Ammon's horn (tissue), 1 donor: ENCODE data around the gene ENOX2.

Experiments
- DNase-seq: peaks from one replicate; pipeline ENCODE4 v3.0.0-alpha.2; 2016; ENCODE audit warnings: low spot score

ENOX2 gene

DNA sequence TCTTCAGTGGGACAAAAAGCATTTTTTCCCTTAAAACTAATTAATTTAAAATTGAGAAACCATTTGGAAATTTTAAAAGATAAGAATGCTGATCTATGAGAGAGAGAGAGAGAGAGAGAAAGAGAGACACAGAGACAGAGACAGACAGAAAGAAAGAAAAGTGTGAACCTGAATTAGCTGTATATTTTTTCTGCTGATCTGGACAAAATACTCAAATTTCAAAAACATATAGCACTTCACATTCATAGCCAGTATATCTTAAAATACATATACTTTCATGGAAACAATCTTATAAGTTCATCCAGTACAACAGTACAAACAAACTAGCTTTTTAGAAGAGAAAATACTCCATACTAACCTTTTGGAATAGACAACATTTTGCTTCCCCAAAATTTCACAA, 18.4 kb downstream of the ENOX2 start:
- no peak for DNase-seq

DNA sequence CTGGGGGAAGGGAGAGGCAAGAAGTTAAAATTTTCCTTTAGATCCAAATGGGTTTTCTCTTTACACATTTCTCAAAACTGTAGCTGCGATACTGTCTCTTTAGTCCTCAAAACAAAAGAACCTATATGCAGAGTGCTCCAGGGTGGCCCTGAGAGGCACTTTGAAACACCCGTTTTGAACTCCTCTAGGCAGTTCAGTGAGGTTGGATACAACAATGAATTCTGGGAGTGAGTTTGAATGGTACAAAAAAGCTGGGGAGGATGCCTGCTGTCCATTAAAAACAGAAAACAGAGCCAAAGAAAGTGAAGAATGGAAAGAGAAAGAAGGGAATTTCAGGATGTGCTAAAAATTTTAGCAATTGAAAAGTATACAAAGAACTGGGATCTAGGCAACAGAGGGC, 23.1 kb downstream of the ENOX2 start:
- no peak for DNase-seq

DNA sequence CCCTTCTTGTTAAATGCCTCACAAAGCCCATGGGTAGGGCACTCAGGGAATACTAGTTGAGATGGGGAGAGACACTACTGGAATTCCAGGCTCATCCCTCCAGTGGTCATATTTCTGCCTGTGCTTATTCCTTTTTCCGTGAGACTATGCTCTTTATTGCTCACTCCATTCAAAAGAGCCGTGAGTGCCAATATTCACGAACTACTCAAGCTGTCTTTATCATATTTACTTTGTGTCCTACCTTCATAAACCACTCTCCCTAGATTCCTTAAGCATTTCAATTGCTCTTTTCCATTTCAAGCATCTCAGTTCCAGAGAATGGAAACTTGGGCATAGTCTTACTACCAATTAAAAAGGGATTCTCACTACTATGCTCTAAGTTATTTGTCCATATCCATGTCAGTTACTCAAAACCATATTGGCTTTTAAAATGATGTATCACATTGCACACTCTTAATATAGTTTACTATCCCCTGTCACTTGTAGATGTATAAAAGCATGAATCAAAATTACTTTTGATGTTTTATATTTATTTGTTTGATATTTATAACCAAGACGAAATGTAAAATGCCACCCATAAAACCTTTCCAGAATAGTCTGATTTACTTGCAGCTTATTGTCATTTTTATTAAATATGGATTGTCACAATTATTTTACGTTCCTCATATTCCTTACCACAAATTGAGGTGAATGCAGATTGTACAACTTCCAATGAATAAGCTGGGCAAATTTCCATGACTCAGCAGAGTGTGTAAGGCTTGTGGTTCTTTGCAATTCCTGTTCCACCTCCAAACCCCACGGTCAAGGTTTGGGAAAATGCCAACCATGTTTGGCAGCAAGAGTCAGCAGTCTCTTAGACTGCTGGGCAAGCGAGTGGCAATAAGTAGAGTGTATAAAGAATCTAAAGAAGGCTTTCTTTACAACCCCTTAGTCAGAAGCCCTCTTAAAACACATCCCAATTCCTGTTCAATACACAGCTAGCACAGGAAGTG, 24.4 kb downstream of the ENOX2 start:
- peak; percentile 54 for DNase-seq

DNA sequence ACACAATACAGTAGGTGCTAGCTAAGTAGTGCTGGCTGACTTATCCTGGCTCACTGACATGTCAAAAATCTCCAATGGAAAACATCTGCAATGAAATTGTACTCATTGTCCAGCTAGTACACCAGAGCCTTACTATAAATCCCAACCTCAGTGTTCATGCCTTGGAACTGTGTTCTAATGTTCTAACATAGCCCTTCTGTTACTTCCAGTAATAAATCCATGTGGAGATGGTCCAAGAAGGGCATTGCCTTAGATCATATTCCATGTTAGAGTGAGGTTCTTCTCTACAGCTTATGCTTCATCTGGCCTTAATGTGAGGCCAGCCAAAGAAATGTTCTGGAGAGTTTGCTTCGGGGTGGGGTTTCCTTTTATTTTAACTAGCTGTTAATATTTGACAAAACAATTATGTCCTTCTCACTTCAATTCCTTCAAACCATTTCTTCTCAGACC, 25.1 kb downstream of the ENOX2 start:
- no peak for DNase-seq

DNA sequence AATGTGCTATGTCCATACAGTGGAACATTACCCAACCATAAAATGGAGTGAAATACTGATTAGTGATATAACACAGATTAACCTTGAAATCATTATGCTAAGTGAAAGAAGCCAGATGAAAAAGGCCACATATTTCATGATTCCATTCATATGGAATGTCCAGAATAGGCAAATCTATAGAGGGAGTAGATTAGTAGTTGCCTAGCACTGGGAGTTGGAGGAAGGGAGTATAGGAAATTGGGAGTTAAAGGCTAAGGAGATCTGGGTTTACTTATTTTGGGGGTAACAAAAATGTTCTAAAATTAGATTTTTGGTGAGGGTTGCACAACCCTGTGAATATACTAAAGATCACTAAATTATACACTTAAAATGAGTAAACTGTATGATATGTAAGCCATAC, 26.8 kb downstream of the ENOX2 start:
- DNase-seq, result no peak

DNA sequence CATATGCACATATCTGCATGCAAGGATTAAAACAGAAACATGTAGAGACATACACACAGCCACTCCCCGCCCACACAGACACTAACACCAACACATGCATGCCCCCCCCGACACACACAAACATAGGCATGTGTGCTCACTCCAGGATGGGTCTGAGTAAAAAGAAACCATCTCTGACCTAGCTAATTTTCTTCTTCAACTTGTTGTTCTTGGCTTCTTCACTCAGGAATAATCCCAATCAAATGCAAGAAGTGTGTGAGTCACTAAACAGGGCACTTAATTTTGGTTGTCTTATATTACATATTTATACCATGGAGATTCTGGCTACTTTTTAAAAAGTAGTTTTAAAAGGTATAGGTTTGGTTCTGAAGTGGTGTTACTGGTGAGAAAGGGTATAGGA, 28.3 kb downstream of the ENOX2 start:
- no peak for DNase-seq

DNA sequence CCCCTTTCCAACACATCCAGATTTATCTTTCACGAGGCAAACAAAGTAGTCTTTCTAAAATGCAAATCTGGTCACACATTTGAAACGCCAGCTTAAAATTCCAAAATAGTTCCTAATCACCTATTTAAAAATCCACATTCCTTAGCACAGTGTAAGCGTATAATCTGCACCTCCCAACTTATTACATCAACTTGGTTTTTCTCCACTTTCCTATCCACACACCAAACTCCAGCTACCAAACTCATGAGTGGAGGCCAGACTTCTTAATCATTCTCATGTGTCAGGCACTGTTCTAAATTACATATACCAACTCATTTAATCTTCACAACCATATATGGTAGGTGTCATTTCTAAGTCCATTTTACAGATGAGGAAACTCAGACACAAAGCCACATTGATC, 33.8 kb downstream of the ENOX2 start:
- DNase-seq, result no peak

DNA sequence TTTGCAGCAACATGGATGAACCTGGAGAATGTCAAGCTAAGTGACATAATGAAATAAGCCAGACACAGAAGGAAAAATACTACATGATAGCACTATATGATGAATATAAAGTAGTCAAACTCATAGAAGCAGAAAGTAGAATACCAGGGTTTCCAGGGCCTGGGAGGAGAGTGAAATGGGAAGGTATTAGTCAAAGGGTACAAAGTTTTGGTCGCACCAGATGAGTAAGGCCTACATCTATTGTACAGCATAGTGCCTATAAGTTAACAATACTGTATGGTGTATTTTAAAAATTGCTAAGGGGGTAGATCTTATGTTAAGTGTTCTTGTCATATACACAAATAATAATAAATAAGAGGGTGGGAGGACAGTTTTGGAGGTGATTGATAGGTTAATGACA, 41.5 kb downstream of the ENOX2 start:
- no peak for DNase-seq

DNA sequence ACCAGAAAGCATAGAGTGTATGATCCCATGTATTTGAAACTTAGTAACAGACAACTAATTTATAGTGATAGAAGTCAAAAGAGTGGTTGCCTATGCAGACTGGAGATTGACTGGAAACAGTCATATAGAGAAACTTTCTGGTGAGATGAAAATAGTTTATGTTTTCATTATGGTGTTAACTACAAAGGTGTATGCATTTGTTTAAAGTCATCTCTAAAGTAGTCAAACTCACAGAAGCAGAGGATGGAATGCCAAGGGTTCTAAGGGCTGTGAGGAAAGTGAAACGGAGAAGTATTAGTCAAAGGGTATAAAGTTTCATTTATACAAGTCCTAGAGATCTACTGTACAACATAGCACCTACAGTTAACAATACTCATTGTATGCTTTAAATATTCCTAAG, 45.8 kb downstream of the ENOX2 start:
- DNase-seq, result no peak

DNA sequence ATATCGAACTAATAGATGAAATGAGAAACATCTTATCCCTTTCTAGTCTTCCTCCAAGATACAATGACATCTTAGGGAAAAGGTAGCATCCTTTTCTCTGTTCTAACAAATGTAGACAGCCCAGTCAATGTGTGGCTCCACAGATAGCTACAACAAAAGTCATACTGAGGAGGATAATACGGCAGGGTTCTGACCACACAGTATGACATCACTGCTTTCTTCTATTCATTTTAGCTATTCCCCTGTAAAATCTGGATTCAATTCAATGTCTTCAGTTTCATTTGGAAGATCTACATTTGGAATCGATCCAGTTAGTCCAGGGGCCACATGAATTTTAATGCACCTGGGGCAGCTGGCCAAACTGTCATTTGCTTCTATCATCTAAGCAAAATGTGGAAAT, 51.4 kb downstream of the ENOX2 start:
- DNase-seq, result no peak

DNA sequence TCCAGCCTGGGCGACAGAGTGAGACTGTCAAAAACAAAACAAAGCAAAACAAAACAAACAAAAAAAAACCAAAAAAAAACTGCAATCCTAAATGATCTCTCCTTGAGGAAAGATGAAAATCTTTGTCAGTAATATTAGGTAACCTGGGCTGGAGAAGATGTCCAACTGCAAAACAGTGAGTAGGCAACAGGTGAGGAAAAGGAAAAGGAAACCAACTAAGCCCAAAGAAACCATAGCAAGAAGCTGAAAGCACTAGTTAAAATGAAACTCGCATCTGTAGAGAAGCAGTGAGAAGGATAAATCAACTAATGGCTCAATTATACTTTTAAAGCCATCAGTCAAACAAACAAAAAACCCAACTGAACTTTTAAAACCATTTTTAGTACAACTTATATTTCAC, 54.2 kb downstream of the ENOX2 start:
- no peak for DNase-seq

DNA sequence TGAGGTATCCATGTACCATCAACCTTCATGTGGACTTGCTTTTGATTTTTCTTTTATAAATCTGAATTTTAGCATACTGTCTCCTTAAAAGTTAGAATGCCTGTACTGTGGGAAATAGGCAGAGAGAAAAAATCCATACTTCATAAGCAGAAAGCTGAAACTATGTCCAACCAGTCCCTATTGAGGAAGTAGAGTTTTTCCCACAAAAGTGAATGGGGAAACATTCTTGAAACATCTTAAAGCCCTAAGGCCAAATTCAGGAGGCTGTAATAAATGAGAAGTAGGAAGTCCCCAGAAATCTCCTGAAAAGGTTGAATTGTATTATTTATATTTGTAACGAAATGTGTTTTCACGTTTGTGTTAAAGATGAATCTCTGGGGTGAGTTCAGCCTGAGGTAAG, 56.3 kb downstream of the ENOX2 start:
- no peak for DNase-seq

DNA sequence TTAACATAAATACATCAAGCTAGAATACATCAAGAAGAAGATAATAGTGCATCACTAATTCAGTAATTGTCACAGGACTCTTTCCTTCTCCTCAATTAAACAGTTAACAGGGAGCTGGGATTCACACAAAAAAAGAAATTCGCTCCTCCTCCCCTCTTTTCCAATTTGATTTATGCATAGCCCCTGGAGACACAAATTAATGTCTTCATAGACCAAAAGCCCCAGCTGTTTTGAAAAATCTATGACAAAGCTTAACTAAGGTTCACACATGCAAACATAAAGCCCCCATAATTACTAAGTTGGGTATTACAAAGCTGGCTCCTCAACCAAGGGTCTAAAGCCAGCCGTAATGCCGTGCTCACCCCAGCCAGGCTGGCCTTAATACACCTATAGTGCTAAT, 61.2 kb downstream of the ENOX2 start:
- DNase-seq, result no peak

DNA sequence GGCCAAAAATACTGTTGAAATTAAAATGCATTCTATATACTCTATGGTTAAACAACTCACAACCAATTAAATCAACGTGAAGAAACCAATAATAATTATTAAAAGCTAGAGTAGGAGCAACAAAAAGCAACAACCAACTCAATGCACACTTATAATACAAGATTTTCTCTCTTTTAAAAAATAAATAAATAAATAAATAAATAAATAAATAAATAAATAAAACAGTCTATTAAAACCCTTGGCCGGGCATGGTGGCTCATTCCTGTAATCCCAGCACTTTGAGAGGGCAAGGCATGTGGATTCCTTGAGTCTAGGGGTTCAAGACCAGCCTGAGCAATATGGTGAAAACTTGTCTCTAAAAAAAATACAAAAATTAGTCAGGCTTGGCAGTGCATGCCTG, 62.7 kb downstream of the ENOX2 start:
- no peak for DNase-seq

DNA sequence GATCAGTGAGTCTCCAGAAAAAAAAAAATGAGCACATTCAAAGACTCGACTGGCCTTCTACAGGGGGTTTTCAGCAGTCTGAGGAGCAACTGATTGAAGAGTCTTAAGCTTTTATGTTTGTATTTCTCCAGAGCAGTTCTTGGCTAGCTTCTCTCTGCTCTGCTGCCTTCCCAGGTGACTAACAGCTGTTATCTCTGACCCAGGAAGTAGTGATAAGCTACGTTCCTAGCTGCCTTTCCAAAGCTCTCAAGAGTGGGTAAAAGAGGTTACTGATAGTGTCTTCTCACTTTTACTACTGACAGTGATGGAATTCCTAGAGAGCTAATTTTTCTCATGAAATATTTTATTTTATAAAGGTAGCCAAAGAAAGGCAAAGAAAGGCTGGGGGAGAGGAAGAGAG, 66.6 kb downstream of the ENOX2 start:
- DNase-seq, result no peak

DNA sequence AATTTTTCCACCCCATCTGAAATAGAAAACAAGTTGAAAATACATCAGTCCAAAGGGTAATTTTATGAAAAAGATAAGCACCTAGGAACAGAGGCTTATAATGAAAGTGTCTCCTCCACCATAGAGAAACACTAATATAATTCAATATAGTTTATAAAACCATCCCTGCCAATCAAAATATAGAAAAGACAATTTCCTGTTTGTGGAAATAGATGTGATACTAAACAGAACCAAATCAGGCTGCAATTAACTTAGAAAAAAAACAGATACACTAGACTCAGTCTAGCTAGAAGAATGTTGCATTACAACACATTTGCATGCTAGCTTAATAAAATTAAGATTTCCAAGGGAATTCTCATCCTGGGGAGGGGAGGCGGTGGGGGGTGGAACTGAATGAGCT, 68.2 kb downstream of the ENOX2 start:
- no peak for DNase-seq

DNA sequence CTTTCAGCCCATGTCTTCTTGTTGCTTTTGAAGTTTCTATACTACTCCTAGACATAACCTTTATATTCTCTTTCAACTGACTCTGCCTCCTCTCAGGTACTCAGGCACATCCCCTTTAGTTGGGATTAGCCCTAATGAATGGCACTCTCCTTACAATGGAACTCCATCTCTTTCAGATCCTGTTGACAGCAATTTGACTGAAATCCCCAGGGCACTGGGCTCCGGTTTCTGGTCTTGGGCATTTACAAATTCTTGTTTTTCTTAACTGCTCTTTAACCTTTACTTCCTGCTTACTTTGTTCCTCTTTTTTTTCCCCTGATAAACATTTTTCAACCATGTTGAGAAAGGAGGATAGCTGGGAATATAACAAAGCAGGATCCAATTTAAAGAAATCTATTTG, 68.9 kb downstream of the ENOX2 start:
- DNase-seq, result no peak

DNA sequence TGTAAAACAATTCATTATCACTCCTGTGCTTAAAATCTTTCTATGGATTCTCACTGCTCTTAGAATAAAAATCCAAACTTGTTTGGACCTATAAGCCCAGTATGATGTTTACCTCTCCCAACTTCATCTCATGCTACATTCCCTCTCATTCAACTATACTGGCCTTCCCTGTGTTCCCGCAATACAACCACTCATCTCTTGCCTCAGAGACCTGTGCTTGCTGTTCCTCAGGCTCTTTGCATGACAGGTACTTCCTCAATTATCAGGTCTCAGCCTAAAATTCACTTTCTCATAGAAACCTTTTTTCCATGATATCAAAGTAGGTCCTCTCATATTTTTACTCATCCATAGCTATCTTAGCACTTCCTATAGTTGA, 71.7 kb downstream of the ENOX2 start:
- no peak for DNase-seq

DNA sequence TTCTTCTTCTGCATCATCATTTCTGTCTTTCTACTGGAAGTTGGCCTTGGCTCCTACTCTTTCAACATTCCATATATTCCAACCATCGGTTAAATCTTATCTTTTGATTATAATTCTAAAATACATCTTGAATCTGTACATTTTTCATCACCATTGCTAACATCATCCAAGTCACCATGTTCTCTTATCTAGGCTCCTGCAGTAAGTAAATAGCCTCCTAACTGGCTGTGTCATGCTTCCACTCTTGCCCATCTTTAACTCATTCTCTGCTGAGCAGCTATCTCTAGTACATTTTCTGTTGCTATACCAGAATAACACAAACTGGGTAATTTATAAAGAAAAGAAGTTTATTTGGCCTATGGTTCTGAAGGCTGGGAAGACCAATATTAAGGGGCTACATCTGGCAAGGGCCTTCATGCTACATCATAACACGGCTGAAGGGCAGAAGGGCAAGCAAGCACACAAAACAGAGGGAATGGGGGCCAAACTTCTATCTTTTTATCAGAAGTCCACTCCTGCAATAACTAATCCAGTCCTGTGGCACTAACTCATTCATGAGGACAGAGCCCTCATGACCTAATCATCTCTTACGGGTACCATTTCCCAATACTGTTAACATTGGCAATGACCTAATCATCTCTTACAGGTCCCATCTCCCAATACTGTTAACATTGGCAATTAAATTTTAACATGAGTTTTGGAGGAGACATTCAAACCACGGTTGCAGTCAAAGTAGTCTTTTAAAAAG, 72.2 kb downstream of the ENOX2 start:
- no peak for DNase-seq

DNA sequence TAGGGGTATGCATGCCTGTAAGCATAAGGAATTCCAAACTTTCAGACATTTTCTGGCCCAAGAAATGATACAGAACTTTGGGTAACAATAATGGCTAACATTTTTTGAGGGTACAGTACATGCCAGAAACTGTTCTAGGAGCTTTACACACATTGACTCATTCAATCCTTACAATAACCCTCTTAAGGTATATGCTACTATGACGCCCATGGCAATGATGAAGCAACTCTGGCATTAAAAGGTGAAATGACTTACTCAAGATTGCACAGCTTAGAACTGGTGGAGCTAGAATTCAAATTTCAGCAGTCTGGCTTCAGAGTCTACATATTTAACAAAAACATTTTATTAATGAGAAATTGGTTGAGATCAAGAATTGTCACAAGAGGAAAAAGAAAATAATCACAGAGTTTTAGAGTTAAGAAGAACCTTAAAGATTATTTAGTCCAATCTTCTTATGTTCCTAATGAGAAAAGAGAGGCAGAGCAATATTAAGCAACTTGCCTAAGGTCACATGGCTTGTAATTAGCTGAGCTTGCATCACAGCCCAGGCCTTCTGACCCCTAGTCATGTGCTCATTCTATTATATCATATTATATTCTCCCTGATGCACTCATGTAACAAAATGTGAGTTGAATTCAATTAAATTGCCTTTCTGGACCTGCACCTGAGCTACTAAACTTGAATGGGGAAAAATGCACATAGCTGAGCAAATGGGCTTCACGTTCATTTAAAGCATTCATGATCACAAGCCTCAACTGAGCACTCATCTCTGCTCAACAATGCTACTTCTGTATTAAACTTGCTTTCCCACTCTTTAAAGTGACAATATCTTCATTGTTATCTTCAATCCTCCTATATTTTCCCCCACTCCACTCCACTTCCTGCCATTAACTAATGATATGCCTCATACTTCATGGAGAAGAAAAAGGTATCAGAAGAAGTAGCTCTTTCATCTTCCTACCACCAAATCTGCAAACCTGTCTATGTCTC, 73.2 kb downstream of the ENOX2 start:
- peak; percentile 45 for DNase-seq

DNA sequence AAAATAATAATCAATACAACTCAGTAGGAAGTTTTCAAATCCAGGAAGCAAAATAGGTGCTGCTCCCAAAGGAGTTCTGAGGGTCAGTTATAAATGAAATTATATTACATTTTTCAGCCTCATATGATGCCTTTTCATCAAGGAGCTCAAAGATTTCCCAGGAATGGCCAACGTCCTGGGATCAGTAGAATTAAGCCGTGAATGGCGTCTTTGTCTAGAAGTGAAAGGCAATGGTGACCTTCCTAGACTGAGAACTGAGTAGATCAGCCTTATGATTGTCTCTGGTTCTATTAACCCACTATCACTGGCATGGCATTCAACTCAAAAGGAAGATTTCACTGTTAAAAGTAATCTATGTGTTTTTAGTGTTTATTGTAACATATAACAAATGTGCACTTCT, 74.4 kb downstream of the ENOX2 start:
- DNase-seq, result no peak

DNA sequence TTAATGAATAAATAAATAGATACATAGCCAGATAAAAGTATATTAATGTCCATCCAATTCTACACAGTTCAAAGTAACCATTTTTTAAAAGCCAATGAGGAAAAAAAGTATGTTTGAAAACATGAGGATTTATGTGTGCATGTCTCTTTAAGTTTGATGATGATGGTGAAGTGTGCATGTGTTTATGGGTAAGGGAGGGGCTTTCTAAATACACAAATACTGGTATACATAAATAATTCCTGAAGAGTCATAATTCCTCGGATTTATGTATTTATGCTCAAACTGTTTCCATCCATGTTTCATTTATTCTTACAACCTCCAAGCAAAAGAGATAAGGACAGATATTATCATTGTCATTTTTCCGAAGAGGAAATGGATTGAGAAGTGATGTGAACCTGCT, 75.4 kb downstream of the ENOX2 start:
- DNase-seq, result no peak
